Liver (tissue), 9 donors: ENCODE data around the gene AXIN1. TPM values are rescaled to one million over a fixed set of nuclear protein-coding genes. Genes with fewer than 3 reads are reported as not detected.

ENCODE experiments used
- DNase-seq: peaks from one replicate; pipeline ENCODE4 v3.0.0-alpha.2; 2017; ENCODE audit warnings: low spot score
- H3K27ac ChIP-seq, 2 donors: one replicate each; pipeline ENCODE4 v1.7.0; 2013; ENCODE audit warnings: inconsistent platforms in 2 of 2, low read length in 2 of 2, control low read depth in 1 of 2, low read depth in 1 of 2, mild to moderate bottlenecking in 1 of 2
- H3K27me3 ChIP-seq, 4 donors: one replicate each; pipeline versions ENCODE4 v1.6.1 to v1.7.0; 2013; ENCODE audit warnings: low read length in 3 of 4, inconsistent platforms in 1 of 4, mild to moderate bottlenecking in 1 of 4, moderate library complexity in 1 of 4; ENCODE audit not compliant: control insufficient read depth in 4 of 4, insufficient read depth in 4 of 4
- H3K36me3 ChIP-seq, 4 donors: one replicate each; pipeline versions ENCODE4 v1.6.1 to v1.7.0; 2013; ENCODE audit warnings: low read length in 3 of 4, mild to moderate bottlenecking in 3 of 4, low read depth in 1 of 4, moderate library complexity in 1 of 4; ENCODE audit not compliant: control insufficient read depth in 4 of 4, insufficient read depth in 3 of 4
- H3K4me1 ChIP-seq, 4 donors: one replicate each; pipeline versions ENCODE4 v1.6.1 to v1.7.0; 2013; ENCODE audit warnings: low read length in 3 of 4, mild to moderate bottlenecking in 3 of 4, moderate library complexity in 1 of 4; ENCODE audit not compliant: control insufficient read depth in 4 of 4, insufficient read depth in 4 of 4
- H3K4me3 ChIP-seq, 3 donors: one replicate each; pipeline versions ENCODE4 v1.6.1 to v1.7.0; 2013; ENCODE audit warnings: low read length in 3 of 3, control low read depth in 1 of 3, low read depth in 1 of 3, mild to moderate bottlenecking in 1 of 3
- H3K9ac ChIP-seq, 2 donors: one replicate each; pipeline ENCODE4 v1.7.0; 2013; ENCODE audit warnings: low read length in 2 of 2, mild to moderate bottlenecking in 2 of 2, moderate library complexity in 2 of 2, control low read depth in 1 of 2, low read depth in 1 of 2
- H3K9me3 ChIP-seq, 4 donors: one replicate each; pipeline versions ENCODE4 v1.6.1 to v1.7.0; 2013; ENCODE audit warnings: low read length in 3 of 4; ENCODE audit not compliant: control insufficient read depth in 4 of 4
- ATF3 ChIP-seq: IDR thresholded peaks from 2 replicates; pipeline ENCODE4 v1.6.1; 2016; ENCODE audit warnings: antibody characterized with exemption
- CTCF ChIP-seq: fragments of 150-350 bp; IDR thresholded peaks from 2 replicates; pipeline ENCODE4 v1.5.1; 2017; ENCODE audit warnings: improper control_type of control experiment, low read depth, low read length; ENCODE audit not compliant: missing input control
- EGR1 ChIP-seq, 2 donors: IDR thresholded peaks; 2 replicates each; pipeline ENCODE4 v1.6.1; 2016 to 2018; ENCODE audit warnings: antibody characterized with exemption in 2 of 2, low read depth in 2 of 2
- FOXA1 ChIP-seq: IDR thresholded peaks from 2 replicates; pipeline ENCODE4 v1.6.1; 2016; ENCODE audit warnings: antibody characterized with exemption
- FOXA2 ChIP-seq: IDR thresholded peaks from 2 replicates; pipeline ENCODE4 v1.6.1; 2016; ENCODE audit warnings: antibody characterized with exemption
- GABPA ChIP-seq, 2 donors: IDR thresholded peaks in 1 of 2; conservative IDR thresholded peaks in 1 of 2; 2 replicates each; pipeline ENCODE4 v1.6.1; 2016; ENCODE audit warnings: antibody characterized with exemption in 2 of 2, mild to moderate bottlenecking in 1 of 2, moderate library complexity in 1 of 2
- HNF4A ChIP-seq, 2 donors: conservative IDR thresholded peaks; 2 replicates each; pipeline ENCODE4 v1.6.1; 2016; ENCODE audit warnings: antibody characterized with exemption in 2 of 2, mild to moderate bottlenecking in 2 of 2
- HNF4G ChIP-seq: IDR thresholded peaks from 2 replicates; pipeline ENCODE4 v1.6.1; 2016; ENCODE audit warnings: antibody characterized with exemption
- JUND ChIP-seq, 2 donors: IDR thresholded peaks; 2 replicates each; pipeline ENCODE4 v1.6.1; 2016; ENCODE audit warnings: antibody characterized with exemption in 2 of 2
- NR2F2 ChIP-seq: IDR thresholded peaks from 2 replicates; pipeline ENCODE4 v1.6.1; 2016; ENCODE audit warnings: antibody characterized with exemption
- RAD21 ChIP-seq, 2 donors: IDR thresholded peaks; 2 replicates each; pipeline ENCODE4 v1.6.1; 2016; ENCODE audit warnings: antibody characterized with exemption in 2 of 2, mild to moderate bottlenecking in 2 of 2
- RXRA ChIP-seq, 2 donors: IDR thresholded peaks; 2 replicates each; pipeline ENCODE4 v1.6.1; 2017 to 2018; ENCODE audit warnings: antibody characterized with exemption in 2 of 2, mild to moderate bottlenecking in 1 of 2
- TAF1 ChIP-seq: conservative IDR thresholded peaks from 2 replicates; pipeline ENCODE4 v1.6.1; 2016; ENCODE audit warnings: antibody characterized with exemption, mild to moderate bottlenecking
- YY1 ChIP-seq: IDR thresholded peaks from 2 replicates; pipeline ENCODE4 v1.6.1; 2016; ENCODE audit warnings: antibody characterized with exemption, mild to moderate bottlenecking
- ZBTB33 ChIP-seq: IDR thresholded peaks from 2 replicates; pipeline ENCODE4 v1.6.1; 2016; ENCODE audit warnings: antibody characterized with exemption
- WGBS: extraction: QIAGEN DNeasy Blood & Tissue Kit; methylation state at CpG from one replicate; pipeline ENCODE4 v1.1.7; 2013; 5-methylcytosine and 5-hydroxymethylcytosine counted together
- polyA plus RNA-seq, 2 donors: library from polyadenylated mRNA; stranded (reverse) in 1 of 2; unstranded in 1 of 2; fragments of 200-250 nt in 1 of 2; fragments of >200 nt in 1 of 2; fragmentation: Nextera tagmentation in 1 of 2; extraction: Ambion mirVana in 1 of 2; gene quantifications; one replicate each; pipeline versions ENCODE4 v1.2.1 to v1.2.3, GENCODE V29; 2013 to 2015
- total RNA-seq, 2 donors: library from RNA; depleted of rRNA; stranded (reverse); fragments of >200 nt; gene quantifications; one replicate each; pipeline ENCODE4 v1.2.3, GENCODE V29; 2014
- TF ChIP-seq, protein P1 (sequence below): IDR thresholded peaks from 2 replicates; pipeline ENCODE4 v1.6.1; 2016; ENCODE audit warnings: antibody characterized with exemption, mild to moderate bottlenecking
- donor health status: healthy.
- donor health status: healthy.
- donor health status: healthy.
- donor health status: healthy.
- donor health status: healthy.

AXIN1 gene
- total and polyA plus RNA-seq, 4 donors: 2.0 to 10.3 (median 7.9) TPM

GRCh38 chr16:276426-277077 lies 76.0 kb downstream of the AXIN1 start:
- H3K4me3 ChIP-seq: no peak overlapping the region
- no peak for DNase-seq
- TF ChIP-seq HNF4G: no peak
- TF ChIP-seq, protein P1, sequence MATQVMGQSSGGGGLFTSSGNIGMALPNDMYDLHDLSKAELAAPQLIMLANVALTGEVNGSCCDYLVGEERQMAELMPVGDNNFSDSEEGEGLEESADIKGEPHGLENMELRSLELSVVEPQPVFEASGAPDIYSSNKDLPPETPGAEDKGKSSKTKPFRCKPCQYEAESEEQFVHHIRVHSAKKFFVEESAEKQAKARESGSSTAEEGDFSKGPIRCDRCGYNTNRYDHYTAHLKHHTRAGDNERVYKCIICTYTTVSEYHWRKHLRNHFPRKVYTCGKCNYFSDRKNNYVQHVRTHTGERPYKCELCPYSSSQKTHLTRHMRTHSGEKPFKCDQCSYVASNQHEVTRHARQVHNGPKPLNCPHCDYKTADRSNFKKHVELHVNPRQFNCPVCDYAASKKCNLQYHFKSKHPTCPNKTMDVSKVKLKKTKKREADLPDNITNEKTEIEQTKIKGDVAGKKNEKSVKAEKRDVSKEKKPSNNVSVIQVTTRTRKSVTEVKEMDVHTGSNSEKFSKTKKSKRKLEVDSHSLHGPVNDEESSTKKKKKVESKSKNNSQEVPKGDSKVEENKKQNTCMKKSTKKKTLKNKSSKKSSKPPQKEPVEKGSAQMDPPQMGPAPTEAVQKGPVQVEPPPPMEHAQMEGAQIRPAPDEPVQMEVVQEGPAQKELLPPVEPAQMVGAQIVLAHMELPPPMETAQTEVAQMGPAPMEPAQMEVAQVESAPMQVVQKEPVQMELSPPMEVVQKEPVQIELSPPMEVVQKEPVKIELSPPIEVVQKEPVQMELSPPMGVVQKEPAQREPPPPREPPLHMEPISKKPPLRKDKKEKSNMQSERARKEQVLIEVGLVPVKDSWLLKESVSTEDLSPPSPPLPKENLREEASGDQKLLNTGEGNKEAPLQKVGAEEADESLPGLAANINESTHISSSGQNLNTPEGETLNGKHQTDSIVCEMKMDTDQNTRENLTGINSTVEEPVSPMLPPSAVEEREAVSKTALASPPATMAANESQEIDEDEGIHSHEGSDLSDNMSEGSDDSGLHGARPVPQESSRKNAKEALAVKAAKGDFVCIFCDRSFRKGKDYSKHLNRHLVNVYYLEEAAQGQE: no peak
- no peak for TF ChIP-seq EGR1 (IDR thresholded peaks at IDR 0.05; ENCODE audit: low read depth in 2 of 2)
- no peak for TF ChIP-seq YY1
- TF ChIP-seq FOXA1: no peak
- TF ChIP-seq RXRA (IDR thresholded peaks at IDR 0.05): no peak
- TF ChIP-seq GABPA (IDR thresholded peaks at IDR 0.05 in 1 of 2, conservative IDR thresholded peaks at IDR 0.05 in 1 of 2): no peak
- TF ChIP-seq RAD21 (IDR thresholded peaks at IDR 0.05): no peak
- TF ChIP-seq JUND (IDR thresholded peaks at IDR 0.05): no peak
- no peak for TF ChIP-seq CTCF
- TF ChIP-seq FOXA2: no peak
- TF ChIP-seq NR2F2: no peak
- TF ChIP-seq ATF3: no peak
- TF ChIP-seq HNF4A (conservative IDR thresholded peaks at IDR 0.05): no peak
- no peak for TF ChIP-seq ZBTB33
- no peak for TF ChIP-seq TAF1
- no peak overlapping the region for H3K9ac ChIP-seq
- H3K27me3 ChIP-seq: peaks cover 0 to 14% (median 3%) of the 10 kb centered on the region in 4 donors
- H3K36me3 ChIP-seq: peaks cover 0 to 1% (median 0%) of the 10 kb centered on the region in 4 donors
- H3K9me3 ChIP-seq: no peaks in the 10 kb centered on the region
- peaks cover 0 to 12% (median 4%) of the 10 kb centered on the region in 4 donors for H3K4me1 ChIP-seq
- 71% methylated on average over 20 of the region's 20 CpGs for WGBS
- no peak overlapping the region for H3K27ac ChIP-seq
